Upper lobe of left lung (tissue), 6 donors: ENCODE data around the gene GNG11. TPM values are rescaled to one million over a fixed set of nuclear protein-coding genes. Genes with fewer than 3 reads are reported as not detected.

Experiments
- ATAC-seq, 2 donors: fragments of 200-7000 bp; cut with Tn5 transposase; one replicate each; pipeline ENCODE4 v1.9.1; 2022; ENCODE audit warnings: mild to moderate bottlenecking in 2 of 2, moderate library complexity in 2 of 2; ENCODE audit not compliant: low FRiP score in 2 of 2
- DNase-seq, 2 donors: peaks; one replicate each; pipeline ENCODE4 v3.0.0-alpha.2; 2019 to 2020
- H3K27ac ChIP-seq, 4 donors: fragments of 200-600 bp; sonication (generic); one replicate each; pipeline ENCODE4 v1.5.1; 2016 to 2019
- H3K27me3 ChIP-seq, 4 donors: fragments of 200-600 bp; sonication (generic); one replicate each; pipeline ENCODE4 v1.5.1; 2017 to 2019
- H3K36me3 ChIP-seq, 4 donors: fragments of 200-600 bp; sonication (generic); one replicate each; pipeline ENCODE4 v1.5.1; 2016 to 2019
- H3K4me1 ChIP-seq, 4 donors: fragments of 200-600 bp; sonication (generic); one replicate each; pipeline ENCODE4 v1.5.1; 2018 to 2019
- H3K4me3 ChIP-seq, 4 donors: fragments of 200-600 bp; sonication (generic); one replicate each; pipeline ENCODE4 v1.5.1; 2017 to 2019; ENCODE audit warnings: mild to moderate bottlenecking in 2 of 4, moderate library complexity in 1 of 4
- H3K9me3 ChIP-seq, 4 donors: fragments of 200-600 bp; sonication (generic); one replicate each; pipeline ENCODE4 v1.5.1; 2018 to 2019
- EP300 ChIP-seq, 4 donors: sonication (generic); formaldehyde crosslinking; IDR thresholded peaks; one replicate each; pipeline ENCODE4 v1.5.1; 2017; ENCODE audit warnings: antibody characterized with exemption in 4 of 4, control low read depth in 2 of 4
- POLR2A ChIP-seq, 4 donors: fragments of 450-650 bp; IDR thresholded peaks; one replicate each; pipeline ENCODE4 v1.5.1; 2016 to 2017; ENCODE audit warnings: antibody characterized with exemption in 4 of 4, mild to moderate bottlenecking in 2 of 4
- POLR2AphosphoS5 ChIP-seq, 2 donors: sonication (generic); formaldehyde crosslinking; IDR thresholded peaks; one replicate each; pipeline ENCODE4 v1.5.1; 2017; ENCODE audit warnings: antibody characterized with exemption in 2 of 2
- WGBS, 2 donors: methylation state at CpG; one replicate each; pipeline ENCODE4 v1.1.5; 2017 to 2018; 5-methylcytosine and 5-hydroxymethylcytosine counted together
- total RNA-seq, 6 donors: library from RNA; depleted of rRNA in 4 of 6; stranded (reverse); fragments of >200 nt in 4 of 6; gene quantifications; one replicate each; pipeline versions ENCODE4 v1.1.0 to v1.2.1, GENCODE V29; 2016 to 2021
- TF ChIP-seq, protein P1 (sequence below), 6 experiments: fragments of 450-650 bp in 4 of 6; fragments of 200-600 bp in 2 of 6; sonication (generic) in 2 of 6; IDR thresholded peaks; one replicate each; pipeline ENCODE4 v1.5.1; 2016 to 2019; ENCODE audit warnings: antibody characterized with exemption in 6 of 6
- donor health status: DM: no; HTN: no; CAD: no; lungs with moderate emphysema.
- donor health status: DM: no; HTN: yes; CAD: no; lungs with severe emphysema.

The GNG11 gene
- total RNA-seq, 6 donors from 2014 or later = 1.0 to 28.5 (median 15.8) TPM

DNA sequence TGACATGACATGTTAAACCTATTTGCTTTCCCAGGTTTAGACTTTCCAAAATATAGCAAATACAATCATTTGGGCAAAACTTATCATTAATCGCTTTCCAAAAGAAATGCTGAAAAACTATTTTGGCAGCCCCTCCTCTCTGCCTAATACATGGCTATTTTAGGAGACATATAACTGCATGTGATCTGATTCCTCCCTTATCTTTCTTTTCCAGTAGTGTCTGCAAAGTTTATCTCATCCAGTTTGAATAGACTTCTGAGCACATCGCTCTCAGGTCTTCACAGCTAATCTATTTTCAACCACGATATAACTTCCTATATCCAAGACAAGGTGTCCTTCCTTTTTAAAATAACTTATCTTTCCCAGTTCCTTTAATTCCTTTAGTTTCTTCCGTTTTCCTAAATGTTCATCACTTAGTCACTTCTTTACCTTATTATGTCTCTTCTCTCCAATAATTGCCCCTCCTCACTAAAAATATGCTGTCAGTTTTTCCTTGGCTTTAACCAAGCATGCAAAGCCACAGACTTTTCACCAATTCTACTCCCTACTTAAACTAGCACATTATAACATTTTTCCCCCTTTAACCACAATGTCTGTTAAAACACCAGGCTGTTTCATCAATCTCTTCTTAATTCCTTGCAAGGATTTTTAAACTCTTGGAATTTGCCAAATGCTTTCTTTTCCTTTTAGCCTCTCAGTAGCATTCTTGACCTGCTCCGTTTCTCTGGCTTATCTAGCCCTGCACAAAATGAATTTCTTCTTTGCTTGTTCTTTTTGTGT lies 24.4 kb downstream of the GNG11 start:
- no peak for ATAC-seq
- Histone ChIP-seq H3K27me3 (no peaks in the 10 kb centered on the region), H3K36me3 (no peaks in the 10 kb centered on the region), H3K4me3 (no peak overlapping the region), H3K27ac (peak overlapping the region in 2 of 4 donors; percentile 68 to 78), H3K4me1 (peaks cover 0 to 8% (median 4%) of the 10 kb centered on the region in 4 donors), H3K9me3 (no peaks in the 10 kb centered on the region)
- no peak for DNase-seq
- TF ChIP-seq, protein P1, sequence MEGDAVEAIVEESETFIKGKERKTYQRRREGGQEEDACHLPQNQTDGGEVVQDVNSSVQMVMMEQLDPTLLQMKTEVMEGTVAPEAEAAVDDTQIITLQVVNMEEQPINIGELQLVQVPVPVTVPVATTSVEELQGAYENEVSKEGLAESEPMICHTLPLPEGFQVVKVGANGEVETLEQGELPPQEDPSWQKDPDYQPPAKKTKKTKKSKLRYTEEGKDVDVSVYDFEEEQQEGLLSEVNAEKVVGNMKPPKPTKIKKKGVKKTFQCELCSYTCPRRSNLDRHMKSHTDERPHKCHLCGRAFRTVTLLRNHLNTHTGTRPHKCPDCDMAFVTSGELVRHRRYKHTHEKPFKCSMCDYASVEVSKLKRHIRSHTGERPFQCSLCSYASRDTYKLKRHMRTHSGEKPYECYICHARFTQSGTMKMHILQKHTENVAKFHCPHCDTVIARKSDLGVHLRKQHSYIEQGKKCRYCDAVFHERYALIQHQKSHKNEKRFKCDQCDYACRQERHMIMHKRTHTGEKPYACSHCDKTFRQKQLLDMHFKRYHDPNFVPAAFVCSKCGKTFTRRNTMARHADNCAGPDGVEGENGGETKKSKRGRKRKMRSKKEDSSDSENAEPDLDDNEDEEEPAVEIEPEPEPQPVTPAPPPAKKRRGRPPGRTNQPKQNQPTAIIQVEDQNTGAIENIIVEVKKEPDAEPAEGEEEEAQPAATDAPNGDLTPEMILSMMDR (IDR thresholded peaks at IDR 0.05) = no peak
- TF ChIP-seq POLR2AphosphoS5 (IDR thresholded peaks at IDR 0.05) = no peak
- TF ChIP-seq EP300 (IDR thresholded peaks at IDR 0.05) = no peak
- TF ChIP-seq POLR2A (IDR thresholded peaks at IDR 0.05) = no peak
- WGBS, 2 donors = 36 to 47% methylated on average over 5 of the region's 5 CpGs

DNA sequence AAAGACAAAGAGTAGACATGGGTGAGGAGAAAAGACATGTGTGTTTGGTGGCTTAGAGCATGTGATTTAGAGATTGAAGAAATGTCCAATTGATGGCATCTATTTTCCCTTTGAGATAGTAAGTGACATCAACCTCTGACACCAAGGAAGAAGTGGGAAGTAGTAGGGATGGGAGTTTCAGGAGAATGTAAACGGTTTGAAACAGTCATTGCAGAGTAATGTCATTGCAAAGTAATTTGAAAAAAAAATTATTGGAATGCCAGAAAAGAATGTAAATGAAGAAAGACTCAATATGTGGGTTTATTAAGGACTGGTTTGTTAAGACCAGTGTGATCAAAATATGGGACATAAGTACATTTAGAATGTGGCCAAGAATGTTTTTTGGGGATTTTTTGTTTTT lies 26.6 kb downstream of the GNG11 start:
- 58 to 73% methylated on average over 1 of the region's 1 CpG for WGBS, 2 donors
- DNase-seq = no peak
- ATAC-seq = no peak
- Histone ChIP-seq H3K36me3 (no peaks in the 10 kb centered on the region), H3K27me3 (no peaks in the 10 kb centered on the region), H3K27ac (no peak overlapping the region), H3K9me3 (no peaks in the 10 kb centered on the region), H3K4me3 (no peak overlapping the region), H3K4me1 (peaks cover 0 to 8% (median 4%) of the 10 kb centered on the region in 4 donors)
- TF ChIP-seq POLR2AphosphoS5 (IDR thresholded peaks at IDR 0.05) (no peak), POLR2A (IDR thresholded peaks at IDR 0.05) (no peak), EP300 (IDR thresholded peaks at IDR 0.05) (no peak)
- TF ChIP-seq, protein P1 (IDR thresholded peaks at IDR 0.05) = no peak

DNA sequence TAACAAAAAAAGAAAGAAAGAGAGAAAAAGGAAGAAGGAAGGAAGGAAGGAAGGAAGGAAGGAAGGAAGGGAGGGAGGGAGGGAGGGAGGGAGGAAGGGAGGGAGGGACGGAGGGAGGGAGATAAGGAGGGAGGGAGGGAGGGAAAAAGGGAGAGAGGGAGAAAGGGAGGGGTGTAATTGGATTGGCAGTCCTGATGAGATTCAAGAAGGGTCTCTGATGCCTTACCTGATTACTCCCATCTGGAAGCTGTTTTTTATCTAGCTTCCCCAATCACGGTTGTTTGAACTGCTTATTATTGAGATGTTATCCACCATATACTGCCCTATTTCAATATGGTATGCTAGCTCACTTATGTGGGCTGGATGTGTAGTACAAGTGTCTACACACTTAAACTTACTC lies 27.3 kb downstream of the GNG11 start:
- DNase-seq (no peak), ATAC-seq (no peak)
- H3K4me1 ChIP-seq = peaks cover 0 to 8% (median 3%) of the 10 kb centered on the region in 4 donors
- H3K9me3 ChIP-seq = no peaks in the 10 kb centered on the region
- 44 to 60% methylated on average over 2 of the region's 2 CpGs for WGBS, 2 donors
- TF ChIP-seq, protein P1 (IDR thresholded peaks at IDR 0.05) = no peak
- no peak for TF ChIP-seq POLR2A (IDR thresholded peaks at IDR 0.05)
- no peak for TF ChIP-seq EP300 (IDR thresholded peaks at IDR 0.05)
- no peak for TF ChIP-seq POLR2AphosphoS5 (IDR thresholded peaks at IDR 0.05)
- no peak overlapping the region for H3K4me3 ChIP-seq
- no peaks in the 10 kb centered on the region for H3K36me3 ChIP-seq
- H3K27ac ChIP-seq = no peak overlapping the region
- no peaks in the 10 kb centered on the region for H3K27me3 ChIP-seq

DNA sequence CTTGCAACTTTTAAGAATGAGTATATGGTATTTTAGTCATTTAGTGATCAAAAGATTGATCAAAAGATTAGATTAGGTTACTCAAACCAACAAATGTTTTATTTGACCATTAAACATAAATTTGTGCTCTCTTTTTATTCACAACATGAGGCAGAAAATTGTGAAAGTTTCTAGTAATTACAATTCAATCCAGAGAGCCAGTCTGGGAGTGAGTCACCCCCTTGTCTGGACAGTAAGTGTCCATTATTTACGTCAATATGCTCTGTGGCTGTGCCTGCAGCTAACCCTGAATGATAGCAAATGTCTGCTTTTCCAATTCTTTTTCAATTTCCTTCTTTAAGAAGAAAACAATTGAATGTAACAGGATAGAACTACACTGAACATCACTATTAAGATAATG lies 27.9 kb downstream of the GNG11 start:
- no peaks in the 10 kb centered on the region for H3K36me3 ChIP-seq
- no peak overlapping the region for H3K27ac ChIP-seq
- H3K4me1 ChIP-seq = peaks cover 0 to 8% (median 2%) of the 10 kb centered on the region in 4 donors
- ATAC-seq (peak in 1 of 2 donors; percentile 43), DNase-seq (no peak)
- no peak overlapping the region for H3K4me3 ChIP-seq
- TF ChIP-seq, protein P1 (IDR thresholded peaks at IDR 0.05) = no peak
- TF ChIP-seq POLR2AphosphoS5 (IDR thresholded peaks at IDR 0.05) (no peak), POLR2A (IDR thresholded peaks at IDR 0.05) (no peak), EP300 (IDR thresholded peaks at IDR 0.05) (no peak)
- WGBS, 2 donors = 67 to 70% methylated on average over 1 of the region's 1 CpG
- H3K9me3 ChIP-seq = no peaks in the 10 kb centered on the region
- H3K27me3 ChIP-seq = no peaks in the 10 kb centered on the region

DNA sequence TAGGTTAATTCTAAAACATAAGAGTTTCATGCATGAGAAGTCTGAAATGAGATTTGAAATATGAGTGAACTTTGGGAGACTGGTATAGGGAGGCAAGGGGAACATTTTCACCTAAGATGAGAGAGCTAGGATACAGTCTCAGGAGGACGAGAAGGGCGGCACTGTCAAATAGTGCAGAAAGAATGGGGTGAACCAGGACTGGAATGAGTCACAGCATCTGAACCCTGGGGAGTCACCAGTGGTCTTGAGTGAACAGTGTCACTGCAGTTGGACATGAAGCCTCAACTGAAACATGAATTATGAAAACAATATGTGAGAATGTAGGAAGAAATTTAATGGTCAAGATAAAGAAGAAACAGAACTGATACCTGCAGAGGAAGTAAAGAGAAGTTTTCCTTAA lies 33.8 kb downstream of the GNG11 start:
- H3K27ac ChIP-seq = no peak overlapping the region
- ATAC-seq = no peak
- WGBS, 2 donors = 89 to 92% methylated on average over 2 of the region's 2 CpGs
- H3K9me3 ChIP-seq = no peaks in the 10 kb centered on the region
- H3K4me3 ChIP-seq = no peak overlapping the region
- TF ChIP-seq, protein P1 (IDR thresholded peaks at IDR 0.05) = no peak
- TF ChIP-seq POLR2AphosphoS5 (IDR thresholded peaks at IDR 0.05) (no peak), EP300 (IDR thresholded peaks at IDR 0.05) (no peak), POLR2A (IDR thresholded peaks at IDR 0.05) (no peak)
- H3K27me3 ChIP-seq = no peaks in the 10 kb centered on the region
- no peaks in the 10 kb centered on the region for H3K4me1 ChIP-seq
- no peaks in the 10 kb centered on the region for H3K36me3 ChIP-seq
- no peak for DNase-seq
